A549 (cell line): ENCODE data around the gene NRXN3.

Source experiments
- FOSL2 ChIP-seq, 2 experiments: fragments of 450-650 bp in 1 of 2; fragments of >200 bp in 1 of 2; sonication (Bioruptor Twin) in 1 of 2; formaldehyde crosslinking; IDR thresholded peaks; 2 replicates each; pipeline versions ENCODE4 v1.5.0 to v1.6.1; 2016 to 2020; ENCODE audit warnings: mild to moderate bottlenecking in 1 of 2, moderate library complexity in 1 of 2
- RAD21 ChIP-seq, 2 experiments: fragments of >200 bp in 1 of 2; sonication (Bioruptor Twin) in 1 of 2; formaldehyde crosslinking in 1 of 2; IDR thresholded peaks in 1 of 2; conservative IDR thresholded peaks in 1 of 2; 2 replicates in 1 of 2; 3 replicates in 1 of 2; pipeline ENCODE4 v1.6.1; 2012 to 2018; ENCODE audit warnings: inconsistent platforms in 1 of 2
- RFX5 ChIP-seq: fragments of 450-650 bp; IDR thresholded peaks from 2 replicates; pipeline ENCODE4 v1.7.1; 2014; ENCODE audit warnings: antibody characterized with exemption, mild to moderate bottlenecking, moderate library complexity
- SMC3 ChIP-seq: fragments of >200 bp; sonication (Bioruptor Twin); formaldehyde crosslinking; IDR thresholded peaks from 3 replicates; pipeline ENCODE4 v1.6.1; 2018; ENCODE audit warnings: inconsistent platforms
- TF ChIP-seq, protein P1 (sequence below): fragments of >200 bp; sonication (Bioruptor Twin); formaldehyde crosslinking; IDR thresholded peaks from 3 replicates; pipeline ENCODE4 v1.5.1; 2016

DNA sequence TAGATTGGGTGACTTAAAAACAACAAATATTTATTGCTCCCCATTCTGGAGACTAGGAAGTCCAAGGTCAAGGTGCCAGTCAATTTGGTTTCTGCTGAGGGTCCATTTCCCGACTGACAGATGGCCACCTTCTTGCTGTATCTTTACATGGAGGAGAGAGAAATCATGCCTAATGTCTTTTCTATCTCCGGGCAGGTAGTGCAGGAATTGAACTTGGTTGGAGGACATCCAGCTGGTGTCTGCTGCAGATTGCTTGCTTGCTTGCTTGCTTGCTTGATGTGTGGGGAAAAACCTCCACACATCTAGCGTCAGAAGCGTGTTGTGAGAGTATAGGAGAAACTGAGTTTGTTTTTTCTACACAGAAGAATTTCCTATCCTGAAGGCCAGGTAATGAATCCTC is 1479.7 kb downstream of the NRXN3 start:
- no peak for TF ChIP-seq FOSL2 (IDR thresholded peaks at IDR 0.05)
- TF ChIP-seq FOSL2 (CRISPR knock-in tag; IDR thresholded peaks at IDR 0.05) = no peak
- TF ChIP-seq, protein P1, sequence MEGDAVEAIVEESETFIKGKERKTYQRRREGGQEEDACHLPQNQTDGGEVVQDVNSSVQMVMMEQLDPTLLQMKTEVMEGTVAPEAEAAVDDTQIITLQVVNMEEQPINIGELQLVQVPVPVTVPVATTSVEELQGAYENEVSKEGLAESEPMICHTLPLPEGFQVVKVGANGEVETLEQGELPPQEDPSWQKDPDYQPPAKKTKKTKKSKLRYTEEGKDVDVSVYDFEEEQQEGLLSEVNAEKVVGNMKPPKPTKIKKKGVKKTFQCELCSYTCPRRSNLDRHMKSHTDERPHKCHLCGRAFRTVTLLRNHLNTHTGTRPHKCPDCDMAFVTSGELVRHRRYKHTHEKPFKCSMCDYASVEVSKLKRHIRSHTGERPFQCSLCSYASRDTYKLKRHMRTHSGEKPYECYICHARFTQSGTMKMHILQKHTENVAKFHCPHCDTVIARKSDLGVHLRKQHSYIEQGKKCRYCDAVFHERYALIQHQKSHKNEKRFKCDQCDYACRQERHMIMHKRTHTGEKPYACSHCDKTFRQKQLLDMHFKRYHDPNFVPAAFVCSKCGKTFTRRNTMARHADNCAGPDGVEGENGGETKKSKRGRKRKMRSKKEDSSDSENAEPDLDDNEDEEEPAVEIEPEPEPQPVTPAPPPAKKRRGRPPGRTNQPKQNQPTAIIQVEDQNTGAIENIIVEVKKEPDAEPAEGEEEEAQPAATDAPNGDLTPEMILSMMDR = no peak
- TF ChIP-seq SMC3 = no peak
- TF ChIP-seq RFX5 = no peak
- no peak for TF ChIP-seq RAD21 (conservative IDR thresholded peaks at IDR 0.05 in 1 of 2, IDR thresholded peaks at IDR 0.05 in 1 of 2)
